Neuronal stem cell (in vitro differentiated cells): ENCODE data around the gene TCIRG1.
A peak's percentile ranks its signal among the peaks of the same experiment; 100 is the strongest.

Source experiments
- DNase-seq: peaks from one replicate; pipeline ENCODE4 v3.0.0-alpha.2; 2013; ENCODE audit warnings: low spot score
- H2AFZ ChIP-seq: one replicate; pipeline ENCODE4 v1.6.1; 2013; ENCODE audit warnings: mild to moderate bottlenecking, low read length, inconsistent platforms
- H2AK5ac ChIP-seq: 2 replicates; pipeline ENCODE4 v1.6.1; 2013; ENCODE audit warnings: low read depth, mild to moderate bottlenecking, inconsistent platforms, low read length, moderate library complexity, mixed read lengths
- H2BK120ac ChIP-seq: 2 replicates; pipeline ENCODE4 v1.6.1; 2013; ENCODE audit warnings: low read depth, mild to moderate bottlenecking, inconsistent platforms, low read length, moderate library complexity, mixed read lengths
- H2BK12ac ChIP-seq: one replicate; pipeline ENCODE4 v1.6.1; 2013; ENCODE audit warnings: low read length, inconsistent platforms
- H2BK15ac ChIP-seq: 2 replicates; pipeline ENCODE4 v1.6.1; 2013; ENCODE audit warnings: mild to moderate bottlenecking, low read length, inconsistent platforms, mixed read lengths
- H2BK5ac ChIP-seq: one replicate; pipeline ENCODE4 v1.6.1; 2013; ENCODE audit warnings: inconsistent platforms, mild to moderate bottlenecking, low read length, moderate library complexity
- H3K14ac ChIP-seq: one replicate; pipeline ENCODE4 v1.6.1; 2013; ENCODE audit warnings: low read length, inconsistent platforms
- H3K18ac ChIP-seq: 2 replicates; pipeline ENCODE4 v1.6.1; 2013; ENCODE audit warnings: low read length, inconsistent platforms
- H3K23ac ChIP-seq: 2 replicates; pipeline ENCODE4 v1.6.1; 2013; ENCODE audit warnings: low read depth, mild to moderate bottlenecking, mixed read lengths, low read length, inconsistent platforms; ENCODE audit not compliant: poor library complexity
- H3K27ac ChIP-seq: replicated peaks from 3 replicates; pipeline ENCODE4 v1.5.1; 2013; ENCODE audit warnings: low read length, inconsistent platforms
- H3K27me3 ChIP-seq, 3 experiments: 2 replicates each; pipeline ENCODE4 v1.6.1; 2013; ENCODE audit warnings: low read length in 3 of 3, mild to moderate bottlenecking in 2 of 3, inconsistent platforms in 1 of 3, low read depth in 1 of 3, mixed read lengths in 1 of 3, moderate library complexity in 1 of 3; ENCODE audit not compliant: control insufficient read depth in 3 of 3, insufficient read depth in 3 of 3
- H3K36me3 ChIP-seq, 2 donors: replicated peaks in 1 of 2; 2 replicates each; pipeline ENCODE4 v1.6.1; 2013; ENCODE audit warnings: low read length in 2 of 2; ENCODE audit not compliant: control insufficient read depth in 2 of 2, insufficient read depth in 2 of 2
- H3K4ac ChIP-seq: 2 replicates; pipeline ENCODE4 v1.6.1; 2013; ENCODE audit warnings: inconsistent platforms, mild to moderate bottlenecking, low read length, moderate library complexity
- H3K4me1 ChIP-seq, 2 donors: 1 replicate in 1 of 2; 2 replicates in 1 of 2; pipeline ENCODE4 v1.6.1; 2013; ENCODE audit warnings: low read length in 2 of 2, low read depth in 1 of 2; ENCODE audit not compliant: control insufficient read depth in 2 of 2, insufficient read depth in 1 of 2
- H3K4me2 ChIP-seq: one replicate; pipeline ENCODE4 v1.6.1; 2013; ENCODE audit warnings: mild to moderate bottlenecking, low read length, inconsistent platforms; ENCODE audit not compliant: insufficient read depth, poor library complexity, severe bottlenecking
- H3K4me3 ChIP-seq, 2 donors: 2 replicates each; pipeline ENCODE4 v1.5.1; 2013; ENCODE audit warnings: low read length in 2 of 2, mild to moderate bottlenecking in 2 of 2, inconsistent platforms in 1 of 2, moderate library complexity in 1 of 2
- H3K79me1 ChIP-seq: one replicate; pipeline ENCODE4 v1.6.1; 2013; ENCODE audit warnings: low read depth, mild to moderate bottlenecking, inconsistent platforms, low read length, moderate library complexity
- H3K9ac ChIP-seq: one replicate; pipeline ENCODE4 v1.6.1; 2013; ENCODE audit warnings: mild to moderate bottlenecking, low read depth, low read length, inconsistent platforms; ENCODE audit not compliant: poor library complexity
- H3K9me3 ChIP-seq, 2 donors: replicated peaks in 1 of 2; 2 replicates each; pipeline versions ENCODE3 to v1.6.1; 2013; ENCODE audit warnings: low read length in 2 of 2, mild to moderate bottlenecking in 2 of 2, inconsistent platforms in 1 of 2, low read depth in 1 of 2, mixed read lengths in 1 of 2, moderate library complexity in 1 of 2; ENCODE audit not compliant: control insufficient read depth in 2 of 2, insufficient read depth in 1 of 2
- H4K8ac ChIP-seq: one replicate; pipeline ENCODE4 v1.6.1; 2013; ENCODE audit warnings: low read depth, mild to moderate bottlenecking, inconsistent platforms, low read length, moderate library complexity
- H4K91ac ChIP-seq: one replicate; pipeline ENCODE4 v1.6.1; 2013; ENCODE audit warnings: low read length, low read depth, mild to moderate bottlenecking, inconsistent platforms; ENCODE audit not compliant: poor library complexity
- WGBS, 2 donors: extraction: QIAGEN DNeasy Blood & Tissue Kit; methylation state at CpG; one replicate each; pipeline ENCODE4 v1.1.7; 2013; ENCODE audit warnings: missing lambda C conversion rate in 2 of 2, mixed read lengths in 1 of 2; ENCODE audit not compliant: insufficient read length in 2 of 2, insufficient replicate concordance in 1 of 2; ENCODE audit errors: extremely low coverage in 2 of 2; 5-methylcytosine and 5-hydroxymethylcytosine counted together

Gene TCIRG1

DNA sequence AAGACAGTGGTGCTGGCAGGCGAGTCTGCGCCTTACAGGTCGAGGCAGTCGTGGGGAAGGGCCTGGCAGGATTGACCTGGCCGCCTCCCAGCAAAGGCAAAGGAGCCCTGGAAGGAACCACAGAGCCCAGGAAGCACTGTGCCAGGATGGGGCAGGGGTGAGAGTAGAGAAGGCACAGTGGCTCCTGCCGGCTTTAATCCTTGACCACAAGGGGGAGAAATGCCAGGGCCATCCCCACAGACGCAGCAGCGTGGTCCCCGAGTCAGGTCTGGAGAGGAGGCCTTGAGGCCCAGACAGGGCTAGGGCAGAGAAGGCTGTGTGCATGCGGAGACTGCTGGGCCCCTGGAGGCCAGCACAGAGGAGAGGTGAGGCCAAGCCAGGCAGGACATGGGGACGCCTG lies 18.2 kb upstream of the TCIRG1 start:
- Histone ChIP-seq H3K4me1 (peaks cover 12 to 28% of the 10 kb centered on the region in 2 donors), H3K9ac (peak overlapping the region; percentile 80), H3K79me1 (peaks cover 2% of the 10 kb centered on the region), H3K23ac (no peak overlapping the region), H4K8ac (peak overlapping the region; percentile 59), H3K14ac (peak overlapping the region; percentile 79), H2BK15ac (peak overlapping the region; percentile 66), H4K91ac (no peak overlapping the region), H2AK5ac (peak overlapping the region; percentile 47), H3K27me3 (no peaks in the 10 kb centered on the region), H2AFZ (peak overlapping the region; percentile 72), H3K4me2 (no peak overlapping the region), H2BK120ac (no peak overlapping the region), H3K27ac (peak overlapping the region; percentile 27), H3K36me3 (peaks cover 0 to 9% of the 10 kb centered on the region in 2 donors), H2BK12ac (peak overlapping the region; percentile 69), H3K4ac (peak overlapping the region; percentile 81), H3K4me3 (no peak overlapping the region), H3K9me3 (peaks cover 1 to 10% of the 10 kb centered on the region in 2 donors), H2BK5ac (no peak overlapping the region), H3K18ac (peak overlapping the region; percentile 90)
- WGBS, 2 donors, result no CpG with 5 or more reads among the region's 11 CpGs
- DNase-seq, result no peak

DNA sequence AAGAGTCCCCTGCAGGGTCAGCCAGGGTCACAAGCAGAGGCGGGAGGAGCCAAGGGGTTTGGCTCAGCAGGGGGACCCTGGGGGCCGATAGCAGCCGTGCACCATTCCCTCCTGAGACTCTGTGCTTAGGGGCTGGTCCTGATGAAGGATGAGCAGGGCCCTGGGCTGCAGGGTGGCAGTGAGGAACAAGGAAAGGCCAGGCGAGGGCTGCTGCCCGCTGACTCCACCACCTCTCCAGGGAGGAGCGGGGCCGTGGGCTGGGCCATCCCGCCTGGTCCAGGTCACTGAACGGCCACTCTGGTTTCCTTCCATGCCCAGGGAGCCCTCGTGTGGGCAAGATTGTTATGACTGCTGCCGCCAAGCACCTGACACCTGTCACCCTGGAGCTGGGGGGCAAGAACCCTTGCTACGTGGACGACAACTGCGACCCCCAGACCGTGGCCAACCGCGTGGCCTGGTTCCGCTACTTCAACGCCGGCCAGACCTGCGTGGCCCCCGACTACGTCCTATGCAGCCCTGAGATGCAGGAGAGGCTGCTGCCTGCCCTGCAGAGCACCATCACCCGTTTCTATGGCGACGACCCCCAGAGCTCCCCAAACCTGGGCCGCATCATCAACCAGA lies 17.5 kb upstream of the TCIRG1 start:
- H3K18ac ChIP-seq, result peak overlapping the region; percentile 84
- peak overlapping the region; percentile 97 for H3K23ac ChIP-seq
- H3K4ac ChIP-seq, result no peak overlapping the region
- WGBS, 2 donors, result no CpG with 5 or more reads among the region's 27 CpGs
- no peak overlapping the region for H3K4me3 ChIP-seq
- peak overlapping the region; percentile 52 for H2BK120ac ChIP-seq
- H3K4me2 ChIP-seq, result peak overlapping the region; percentile 15
- H3K27me3 ChIP-seq, result no peaks in the 10 kb centered on the region
- H2AK5ac ChIP-seq, result peak overlapping the region; percentile 47
- H3K36me3 ChIP-seq, result peaks cover 0 to 12% of the 10 kb centered on the region in 2 donors
- H2BK12ac ChIP-seq, result no peak overlapping the region
- H3K9me3 ChIP-seq, result peaks cover 1 to 11% of the 10 kb centered on the region in 2 donors
- H3K27ac ChIP-seq, result no peak overlapping the region
- no peak overlapping the region for H4K8ac ChIP-seq
- peak overlapping the region; percentile 22 for H2BK15ac ChIP-seq
- no peak for DNase-seq
- peaks cover 2% of the 10 kb centered on the region for H3K79me1 ChIP-seq
- H2BK5ac ChIP-seq, result no peak overlapping the region
- peaks cover 12 to 28% of the 10 kb centered on the region in 2 donors for H3K4me1 ChIP-seq
- H2AFZ ChIP-seq, result peak overlapping the region; percentile 72
- peak overlapping the region; percentile 80 for H3K9ac ChIP-seq
- no peak overlapping the region for H3K14ac ChIP-seq
- H4K91ac ChIP-seq, result no peak overlapping the region

DNA sequence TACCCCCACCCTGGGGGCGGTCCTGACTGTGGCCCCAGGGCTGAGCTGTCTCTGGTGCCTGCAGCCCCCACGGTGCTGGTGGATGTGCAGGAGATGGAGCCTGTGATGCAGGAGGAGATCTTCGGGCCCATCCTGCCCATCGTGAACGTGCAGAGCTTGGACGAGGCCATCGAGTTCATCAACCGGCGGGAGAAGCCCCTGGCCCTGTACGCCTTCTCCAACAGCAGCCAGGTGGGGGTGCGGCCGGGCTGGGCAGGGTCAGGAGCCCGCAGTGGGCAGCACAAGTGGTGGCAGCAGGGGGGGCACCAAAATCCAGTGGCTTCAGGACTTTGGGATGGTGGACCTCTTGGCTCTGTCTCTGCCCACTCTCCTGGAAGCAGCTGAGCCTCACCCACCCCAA lies 16.3 kb upstream of the TCIRG1 start:
- Histone ChIP-seq H3K4me3 (no peak overlapping the region), H3K79me1 (peaks cover 2% of the 10 kb centered on the region), H3K18ac (no peak overlapping the region), H2BK15ac (no peak overlapping the region), H3K23ac (no peak overlapping the region), H3K4me2 (no peak overlapping the region), H2AK5ac (no peak overlapping the region), H3K4ac (no peak overlapping the region), H4K91ac (no peak overlapping the region), H3K9me3 (peaks cover 1 to 11% of the 10 kb centered on the region in 2 donors), H4K8ac (no peak overlapping the region), H3K27me3 (no peaks in the 10 kb centered on the region), H2BK120ac (no peak overlapping the region), H3K36me3 (peaks cover 0 to 12% of the 10 kb centered on the region in 2 donors), H2AFZ (no peak overlapping the region), H3K4me1 (peaks cover 10 to 16% of the 10 kb centered on the region in 2 donors), H3K9ac (peak overlapping the region; percentile 39), H3K27ac (no peak overlapping the region), H2BK12ac (no peak overlapping the region), H3K14ac (no peak overlapping the region), H2BK5ac (no peak overlapping the region)
- no CpG with 5 or more reads among the region's 13 CpGs for WGBS, 2 donors
- no peak for DNase-seq

GRCh38 chr11:68024508-68024907 lies 14.3 kb upstream of the TCIRG1 start:
- Histone ChIP-seq H3K79me1 (peaks cover 4% of the 10 kb centered on the region), H2AK5ac (no peak overlapping the region), H2BK12ac (no peak overlapping the region), H2BK120ac (no peak overlapping the region), H3K36me3 (peaks cover 0 to 12% of the 10 kb centered on the region in 2 donors), H3K14ac (no peak overlapping the region), H3K4me1 (peaks cover 11% of the 10 kb centered on the region in 2 donors), H2BK5ac (no peak overlapping the region), H3K27me3 (no peaks in the 10 kb centered on the region), H2AFZ (no peak overlapping the region), H3K18ac (no peak overlapping the region), H3K23ac (no peak overlapping the region), H4K91ac (no peak overlapping the region), H3K9me3 (peaks cover 1 to 17% of the 10 kb centered on the region in 2 donors), H4K8ac (no peak overlapping the region), H2BK15ac (no peak overlapping the region), H3K4ac (no peak overlapping the region), H3K9ac (no peak overlapping the region), H3K27ac (no peak overlapping the region), H3K4me3 (no peak overlapping the region), H3K4me2 (no peak overlapping the region)
- no peak for DNase-seq
- WGBS, 2 donors, result no CpG with 5 or more reads among the region's 5 CpGs
